NB4 (cell line): Measurements from ENCODE around the gene HOXA4.

Experiments used
- DNase-seq: peaks from one replicate; pipeline ENCODE4 v3.0.0; 2010; ENCODE audit warnings: low read depth
- H3K4me3 ChIP-seq: one replicate; pipeline ENCODE4 v1.5.1; 2011; ENCODE audit warnings: mild to moderate bottlenecking, low read depth, low read length, moderate library complexity
- MYC ChIP-seq: IDR thresholded peaks from 2 replicates; pipeline ENCODE4 v1.6.1; 2011; ENCODE audit warnings: low read depth, low read length
- POLR2A ChIP-seq: IDR thresholded peaks from 2 replicates; pipeline ENCODE4 v1.6.1; 2011; ENCODE audit warnings: mild to moderate bottlenecking; ENCODE audit not compliant: insufficient read length; ENCODE audit errors: extremely low read depth
- TF ChIP-seq, protein P1 (sequence below): IDR thresholded peaks from 2 replicates; pipeline ENCODE4 v1.6.1; 2011; ENCODE audit warnings: low read depth, low read length
- TF ChIP-seq, protein P2 (sequence below): IDR thresholded peaks from one replicate; pipeline ENCODE4 v1.5.1; 2012; ENCODE audit warnings: low read depth, low read length

The HOXA4 gene

DNA sequence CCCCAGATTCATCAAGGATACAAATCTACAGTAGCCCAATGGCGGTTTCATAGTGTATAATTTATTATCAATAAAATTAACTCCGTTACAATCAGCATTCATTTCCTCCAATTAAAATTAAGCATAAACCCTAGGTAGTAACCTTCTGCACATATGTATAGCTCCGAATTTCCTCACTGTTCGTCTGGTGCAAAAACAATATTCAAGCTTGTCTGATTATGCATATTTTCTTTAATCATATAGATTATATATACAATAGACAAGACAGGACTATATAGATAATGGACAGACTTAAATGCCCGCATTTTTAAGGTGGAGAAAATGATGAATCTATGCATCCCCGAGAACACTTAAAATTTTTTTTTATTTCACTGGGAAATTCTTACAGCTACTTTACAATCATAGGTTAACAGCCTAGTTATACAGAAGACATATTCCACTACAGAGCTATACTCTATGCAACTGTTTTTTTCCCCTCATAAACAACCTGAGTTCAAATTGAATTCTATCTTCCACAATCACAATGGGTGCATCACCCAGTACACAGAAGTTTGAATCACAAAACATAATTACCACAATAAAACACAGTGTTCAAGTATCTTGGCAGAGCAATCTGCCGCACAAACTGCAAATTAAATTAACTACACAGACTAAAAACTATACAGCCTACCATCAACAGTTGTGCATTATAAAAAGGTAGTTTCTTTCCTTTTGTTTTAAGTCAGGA lies 32.2 kb upstream of the HOXA4 start:
- no peak overlapping the region for H3K4me3 ChIP-seq
- TF ChIP-seq MYC (no peak), POLR2A (no peak)
- TF ChIP-seq, protein P1, sequence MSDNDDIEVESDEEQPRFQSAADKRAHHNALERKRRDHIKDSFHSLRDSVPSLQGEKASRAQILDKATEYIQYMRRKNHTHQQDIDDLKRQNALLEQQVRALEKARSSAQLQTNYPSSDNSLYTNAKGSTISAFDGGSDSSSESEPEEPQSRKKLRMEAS, result no peak
- TF ChIP-seq, protein P2, sequence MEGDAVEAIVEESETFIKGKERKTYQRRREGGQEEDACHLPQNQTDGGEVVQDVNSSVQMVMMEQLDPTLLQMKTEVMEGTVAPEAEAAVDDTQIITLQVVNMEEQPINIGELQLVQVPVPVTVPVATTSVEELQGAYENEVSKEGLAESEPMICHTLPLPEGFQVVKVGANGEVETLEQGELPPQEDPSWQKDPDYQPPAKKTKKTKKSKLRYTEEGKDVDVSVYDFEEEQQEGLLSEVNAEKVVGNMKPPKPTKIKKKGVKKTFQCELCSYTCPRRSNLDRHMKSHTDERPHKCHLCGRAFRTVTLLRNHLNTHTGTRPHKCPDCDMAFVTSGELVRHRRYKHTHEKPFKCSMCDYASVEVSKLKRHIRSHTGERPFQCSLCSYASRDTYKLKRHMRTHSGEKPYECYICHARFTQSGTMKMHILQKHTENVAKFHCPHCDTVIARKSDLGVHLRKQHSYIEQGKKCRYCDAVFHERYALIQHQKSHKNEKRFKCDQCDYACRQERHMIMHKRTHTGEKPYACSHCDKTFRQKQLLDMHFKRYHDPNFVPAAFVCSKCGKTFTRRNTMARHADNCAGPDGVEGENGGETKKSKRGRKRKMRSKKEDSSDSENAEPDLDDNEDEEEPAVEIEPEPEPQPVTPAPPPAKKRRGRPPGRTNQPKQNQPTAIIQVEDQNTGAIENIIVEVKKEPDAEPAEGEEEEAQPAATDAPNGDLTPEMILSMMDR, result no peak
- no peak for DNase-seq

DNA sequence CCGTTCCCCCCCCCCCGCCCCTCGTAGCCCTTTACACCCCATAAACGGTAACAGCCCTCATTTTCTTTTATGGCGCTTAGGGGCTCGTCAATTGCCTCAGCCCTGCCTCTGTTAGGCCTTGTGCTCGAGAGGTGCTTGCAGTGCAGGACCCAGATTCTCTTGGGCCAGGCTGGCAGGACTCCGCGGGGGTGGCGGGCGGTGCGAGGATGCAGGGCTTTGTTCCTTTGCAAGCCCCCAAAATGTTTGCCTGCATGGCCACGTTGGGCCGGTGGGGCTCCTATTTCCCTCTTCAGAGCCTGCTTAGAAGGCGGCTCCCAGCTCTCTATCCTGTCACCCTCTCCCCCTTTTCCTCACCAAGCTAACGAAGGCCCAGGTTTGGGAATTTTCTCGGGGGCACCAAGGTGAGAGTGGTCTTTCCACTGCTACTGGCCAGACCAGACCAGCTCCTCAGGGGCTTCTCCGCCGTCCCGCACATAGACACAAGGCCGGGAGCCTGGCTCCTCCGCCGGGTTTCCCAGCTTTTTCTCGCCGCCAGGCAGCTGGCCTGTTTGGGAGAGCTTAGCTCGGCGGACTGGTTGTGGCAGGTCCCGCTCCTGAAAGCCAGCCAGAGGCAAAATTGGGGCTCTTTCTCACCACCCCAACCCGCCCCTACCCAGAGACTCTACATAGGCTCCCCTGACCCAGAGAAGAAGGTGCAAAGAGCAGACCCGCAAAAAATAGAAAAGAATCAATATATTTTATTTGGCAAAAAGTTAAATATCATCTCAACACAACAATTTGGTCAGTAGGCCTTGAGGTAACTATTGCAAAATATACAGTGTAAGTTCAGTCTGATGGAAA lies 31.4 kb upstream of the HOXA4 start:
- DNase-seq, result no peak
- TF ChIP-seq, protein P1, result no peak
- TF ChIP-seq POLR2A, result no peak
- TF ChIP-seq, protein P2, result no peak
- no peak for TF ChIP-seq MYC
- no peak overlapping the region for H3K4me3 ChIP-seq

GRCh38 chr7:27161214-27161720 lies 30.7 kb upstream of the HOXA4 start:
- TF ChIP-seq, protein P2, result no peak
- TF ChIP-seq POLR2A (no peak), MYC (no peak)
- TF ChIP-seq, protein P1, result no peak
- DNase-seq, result peak; percentile 83
- peak overlapping the region; percentile 69 for H3K4me3 ChIP-seq

DNA sequence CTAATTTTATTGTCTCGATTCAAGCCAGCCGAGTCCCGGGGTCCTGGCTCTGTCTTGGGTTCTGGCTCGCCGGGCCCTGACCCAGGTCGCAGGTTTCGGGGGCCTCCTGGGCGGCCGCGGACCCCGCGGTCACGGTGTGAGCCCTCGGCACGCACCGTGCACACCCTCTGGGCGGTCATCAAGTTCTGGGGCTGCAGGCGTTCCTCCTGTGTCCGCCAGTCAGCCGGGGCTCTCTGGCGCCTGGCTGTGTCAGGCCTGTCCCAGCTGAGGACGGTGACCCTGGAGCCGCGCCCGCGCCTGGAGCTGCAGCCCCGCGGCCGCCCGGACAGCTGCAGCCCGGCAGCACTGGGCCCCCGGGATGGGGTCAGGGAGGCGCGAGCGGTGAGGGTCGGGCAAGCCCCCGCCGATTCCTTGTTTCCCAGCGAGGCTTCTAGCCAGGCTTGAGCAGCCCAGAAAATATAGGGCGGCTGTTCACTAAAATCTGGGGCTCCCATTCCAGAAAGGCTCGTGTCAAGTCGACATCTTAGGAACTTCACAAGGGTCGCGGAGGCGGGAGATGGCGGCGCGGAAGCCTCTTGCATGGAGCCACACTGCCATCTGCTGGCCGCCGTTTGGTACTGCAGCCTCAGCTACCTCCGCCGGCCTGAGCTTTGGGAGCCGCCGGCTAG lies 30.1 kb upstream of the HOXA4 start:
- TF ChIP-seq, protein P1, result peak; percentile 61
- TF ChIP-seq POLR2A (no peak), MYC (peak; percentile 78; the same call in 1 of the 2 replicates)
- TF ChIP-seq, protein P2, result peak; percentile 93
- DNase-seq, result peak; percentile 96
- H3K4me3 ChIP-seq, result peak overlapping the region; percentile 69

DNA sequence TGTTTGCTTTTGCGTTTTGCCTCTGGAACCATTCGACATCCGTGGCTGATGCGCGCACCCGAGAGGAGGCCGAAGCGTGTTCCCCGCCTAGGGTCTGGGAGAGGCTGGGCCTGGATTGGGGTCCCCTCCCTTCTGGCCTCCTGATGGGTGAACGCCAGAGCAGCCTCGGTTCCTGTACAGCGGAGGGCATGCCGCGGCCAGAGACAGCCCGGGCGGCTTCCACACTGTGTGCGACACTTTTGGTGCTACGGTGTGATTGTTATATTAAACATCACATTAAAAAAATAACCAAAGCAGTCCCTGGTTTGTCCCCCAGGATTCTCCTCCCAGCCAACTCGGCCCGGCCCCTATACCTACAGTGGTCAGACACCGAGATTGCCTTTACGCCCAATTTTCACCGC lies 29.6 kb upstream of the HOXA4 start:
- TF ChIP-seq POLR2A, result no peak
- TF ChIP-seq, protein P1, result no peak
- TF ChIP-seq MYC, result no peak
- TF ChIP-seq, protein P2, result no peak
- DNase-seq, result no peak
- H3K4me3 ChIP-seq, result no peak overlapping the region
